T47D (cell line): ENCODE data around the gene MOV10L1.

Experiments used
- DNase-seq, 2 experiments: peaks; one replicate each; pipeline versions ENCODE4 v3.0.0 to v3.0.0-alpha.2; 2011 to 2012; ENCODE audit warnings: low read depth in 1 of 2, low spot score in 1 of 2
- JUND ChIP-seq: IDR thresholded peaks from 2 replicates; pipeline ENCODE4 v1.6.1; 2012; ENCODE audit warnings: low read depth
- in situ Hi-C: cut with HindIII; loops from 2 replicates; pipeline ENCODE4 v1.10.0; 2016; ENCODE audit warnings: low sequenced_read_pairs, low pct_unique_long_range_greater_than_20kb

The MOV10L1 gene

DNA sequence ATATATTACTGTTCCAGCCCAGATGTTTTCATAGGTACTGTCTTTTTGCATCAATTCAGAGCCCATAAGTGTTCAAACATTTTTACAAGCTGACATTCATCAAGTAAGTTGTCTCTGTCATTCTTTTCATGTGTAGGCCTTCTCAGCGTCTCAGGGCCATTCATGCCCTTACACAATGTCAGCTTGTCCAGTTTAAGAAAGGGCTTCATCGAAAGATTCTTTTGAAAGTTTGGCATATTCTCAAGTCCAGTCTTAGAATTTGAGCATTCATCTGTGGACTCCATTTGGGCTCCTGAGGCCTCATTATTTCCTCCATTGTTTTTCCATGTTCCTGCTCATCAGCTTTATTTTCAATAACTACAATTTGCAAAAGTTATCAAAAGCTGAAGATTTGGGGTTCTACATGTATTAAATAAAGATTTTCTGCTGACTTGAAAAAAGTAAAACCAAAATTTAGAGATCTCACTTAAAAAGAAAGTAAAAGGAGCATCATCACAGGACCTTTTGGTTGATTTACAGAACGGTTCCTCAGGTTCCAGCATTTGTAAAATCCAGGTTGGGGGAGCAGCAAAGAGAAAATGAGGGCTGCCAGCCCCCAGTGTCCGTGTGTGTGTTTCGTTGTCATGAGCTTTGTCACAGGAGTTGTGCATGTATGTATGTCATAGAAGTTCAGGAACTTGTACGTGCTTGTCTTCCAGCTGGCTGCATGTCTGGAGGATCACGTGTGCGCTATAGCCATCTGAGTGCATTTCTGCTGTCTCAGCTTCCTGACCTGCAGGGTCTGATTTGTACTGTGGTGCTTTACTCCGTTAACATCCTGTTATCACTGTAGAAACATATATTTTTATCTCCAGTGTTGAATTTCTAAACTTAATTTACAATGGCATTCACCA lies 15.6 kb downstream of the MOV10L1 start:
- DNase-seq, result no peak
- TF ChIP-seq JUND, result no peak
- in situ Hi-C loops, result no loop called here

DNA sequence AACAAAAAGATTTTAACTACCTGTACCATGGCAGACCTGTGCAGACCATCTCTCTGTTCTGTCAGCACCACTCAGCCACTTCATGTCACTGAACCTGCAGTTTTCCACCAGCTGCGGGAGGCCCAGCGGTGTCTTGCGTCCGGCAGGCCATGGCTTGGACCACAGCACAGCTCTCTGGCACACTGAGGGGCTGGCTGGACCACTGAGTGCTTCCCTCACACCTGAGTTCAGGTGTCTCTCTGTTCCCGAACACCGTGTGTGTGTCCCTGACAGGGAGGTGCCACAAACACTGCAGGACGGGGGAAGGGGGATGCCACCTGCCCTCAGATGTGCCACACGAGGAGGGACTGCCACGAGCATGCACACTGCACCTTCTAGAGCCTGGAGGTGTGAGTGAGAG lies 17.7 kb downstream of the MOV10L1 start:
- DNase-seq, result no peak
- no peak for TF ChIP-seq JUND
- in situ Hi-C loops, result no loop called here

DNA sequence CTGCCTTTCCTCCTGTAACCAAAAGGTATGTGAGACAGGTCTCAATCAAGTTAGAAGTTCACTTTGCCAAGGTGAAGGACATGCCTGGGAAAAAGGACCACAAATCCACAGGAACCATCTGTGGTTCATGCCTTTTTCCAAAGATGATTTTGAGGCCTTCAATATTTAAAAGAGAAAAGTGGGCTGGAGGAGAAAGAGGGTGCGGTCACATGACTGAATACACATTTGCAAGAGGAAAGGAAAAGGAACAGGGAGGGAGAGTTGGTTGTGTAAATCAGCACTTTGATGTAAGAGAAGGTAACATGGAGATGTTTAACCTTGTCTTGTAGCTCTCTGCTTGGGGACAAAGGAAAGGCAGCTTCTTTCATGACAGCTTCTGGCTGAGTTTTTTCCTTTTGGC lies 21.2 kb downstream of the MOV10L1 start:
- in situ Hi-C loops, result no loop called here
- TF ChIP-seq JUND, result no peak
- DNase-seq, result no peak

DNA sequence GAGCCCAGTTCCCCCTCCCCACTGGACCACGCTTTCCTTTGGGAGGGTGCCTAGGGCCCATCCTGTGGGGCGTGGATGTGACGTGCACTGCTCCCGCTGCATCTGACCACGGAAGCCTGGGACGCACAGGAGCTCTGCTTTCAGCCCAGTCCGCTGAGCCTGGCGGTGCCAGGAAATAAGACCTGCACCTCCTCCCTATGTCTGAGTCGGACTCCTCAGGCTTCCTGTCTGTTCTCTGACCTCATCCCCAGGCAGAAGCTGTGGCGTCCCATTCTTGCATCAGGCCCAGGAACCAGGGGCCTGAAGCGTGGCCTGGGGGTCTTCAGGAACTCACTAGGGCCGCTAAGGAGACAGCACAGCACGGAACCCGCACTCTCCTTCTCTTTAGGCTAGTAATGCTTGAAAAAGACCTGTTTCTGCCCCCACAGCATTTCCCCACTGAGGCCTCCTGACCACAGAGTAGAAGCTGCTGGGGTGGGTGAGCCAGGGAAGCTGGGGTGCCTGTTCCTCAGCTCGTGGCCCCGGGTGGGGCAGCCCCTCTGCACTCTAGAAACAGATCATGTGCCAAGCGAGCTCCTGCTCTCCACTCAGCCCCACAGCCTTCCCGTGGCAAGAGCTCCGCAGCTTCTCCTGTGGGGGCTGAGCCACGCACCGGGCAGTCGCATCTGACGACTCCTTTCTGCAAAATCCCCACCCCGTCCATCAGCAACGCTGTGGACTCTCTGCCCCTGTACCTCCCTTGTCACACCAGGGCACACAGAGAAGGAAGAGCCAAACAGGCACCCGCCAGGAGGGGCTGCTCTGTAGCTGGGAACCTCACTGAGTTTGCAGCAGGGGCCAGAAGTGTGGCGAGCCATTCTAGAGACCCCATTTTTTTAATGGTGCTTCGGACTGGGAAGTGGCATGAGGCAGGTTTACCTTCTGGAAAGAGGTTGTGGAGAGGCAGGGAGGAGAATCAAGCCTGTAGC lies 22.6 kb downstream of the MOV10L1 start:
- no peak for TF ChIP-seq JUND
- in situ Hi-C loops, result no loop called here
- DNase-seq, result no peak

GRCh38 chr22:50114221-50115021 lies 24.6 kb downstream of the MOV10L1 start:
- in situ Hi-C loops, result no loop called here
- TF ChIP-seq JUND, result no peak
- no peak for DNase-seq

GRCh38 chr22:50115693-50116092 lies 25.9 kb downstream of the MOV10L1 start:
- no peak for DNase-seq
- no peak for TF ChIP-seq JUND

GRCh38 chr22:50117168-50117762 lies 27.5 kb downstream of the MOV10L1 start:
- no peak for TF ChIP-seq JUND
- in situ Hi-C loops, result no loop called here
- DNase-seq, result no peak

More at GRCh38 chr22:50115693-50116092, 25.9 kb downstream of the MOV10L1 start:
- in situ Hi-C loops, result no loop called here

GRCh38 chr22:50118129-50118528 lies 28.3 kb downstream of the MOV10L1 start:
- in situ Hi-C loops, result no loop called here
- DNase-seq, result no peak

DNA sequence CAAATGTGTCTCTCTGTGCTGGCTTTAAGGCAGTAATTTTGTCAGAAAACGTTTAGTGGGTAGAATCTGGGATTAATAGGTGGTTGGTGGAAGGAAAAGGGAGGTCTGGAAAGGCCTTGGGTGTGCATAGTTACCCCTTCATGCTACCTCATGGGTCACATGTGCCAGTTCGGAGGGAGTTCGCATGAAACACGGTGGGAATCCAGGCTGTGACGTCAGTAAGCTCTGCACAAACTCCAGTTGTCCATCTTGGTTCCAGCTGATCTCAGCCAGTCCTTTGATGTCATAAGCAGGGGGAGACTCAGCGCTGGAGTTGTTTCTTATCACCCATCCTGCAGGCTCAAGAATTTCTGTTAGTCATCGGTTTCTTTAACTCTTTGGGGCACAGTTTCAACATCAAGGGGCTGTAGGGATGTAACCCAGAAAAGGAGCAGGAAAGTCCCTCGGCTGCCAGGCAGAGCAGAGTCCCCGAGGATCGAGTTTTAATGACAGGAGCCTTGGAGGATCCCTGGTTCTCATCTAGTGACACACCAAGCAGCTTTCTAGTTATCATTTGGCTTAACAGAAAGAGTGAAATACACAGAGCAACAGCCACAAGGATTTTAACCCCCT lies 28.9 kb downstream of the MOV10L1 start:
- in situ Hi-C loops, result no loop called here
- DNase-seq, result no peak
- no peak for TF ChIP-seq JUND

More at GRCh38 chr22:50118129-50118528, 28.3 kb downstream of the MOV10L1 start:
- TF ChIP-seq JUND, result no peak

- TF ChIP-seq JUND, result no peak
- in situ Hi-C loops, result no loop called here
- DNase-seq, result no peak
Measured at GRCh38 chr22:50119169-50119767, 29.5 kb downstream of the MOV10L1 start.

DNA sequence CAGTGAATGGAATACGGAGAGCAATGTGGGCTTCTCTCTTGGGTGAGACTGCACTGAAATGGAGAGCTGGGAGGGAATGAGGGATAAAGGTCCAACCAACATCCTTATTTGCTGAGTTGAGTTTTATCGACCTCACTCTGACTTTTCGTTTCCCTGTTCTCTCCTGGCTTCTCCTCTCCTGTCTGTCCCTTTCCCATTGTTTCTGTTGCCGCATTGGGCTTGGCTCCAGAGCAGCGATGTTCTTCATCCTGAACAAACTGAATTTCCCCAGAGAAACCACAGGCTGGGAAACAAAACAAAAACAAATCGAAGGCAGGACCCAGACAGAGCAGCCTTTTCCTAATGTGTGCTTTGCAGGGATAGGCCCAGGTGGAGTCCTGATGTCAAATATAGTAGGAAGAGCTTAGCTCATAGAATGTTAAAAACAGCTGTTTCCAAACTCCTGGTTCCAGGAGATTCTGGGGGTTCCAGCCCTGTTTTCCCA lies 30.0 kb downstream of the MOV10L1 start:
- no peak for DNase-seq
- no peak for TF ChIP-seq JUND
- in situ Hi-C loops, result no loop called here
